ENCODE data around the gene TBL1X.

GRCh38 chrX:9749146-9749692, 284.4 kb downstream of the TBL1X start:
- TF ChIP-seq, protein P1, sequence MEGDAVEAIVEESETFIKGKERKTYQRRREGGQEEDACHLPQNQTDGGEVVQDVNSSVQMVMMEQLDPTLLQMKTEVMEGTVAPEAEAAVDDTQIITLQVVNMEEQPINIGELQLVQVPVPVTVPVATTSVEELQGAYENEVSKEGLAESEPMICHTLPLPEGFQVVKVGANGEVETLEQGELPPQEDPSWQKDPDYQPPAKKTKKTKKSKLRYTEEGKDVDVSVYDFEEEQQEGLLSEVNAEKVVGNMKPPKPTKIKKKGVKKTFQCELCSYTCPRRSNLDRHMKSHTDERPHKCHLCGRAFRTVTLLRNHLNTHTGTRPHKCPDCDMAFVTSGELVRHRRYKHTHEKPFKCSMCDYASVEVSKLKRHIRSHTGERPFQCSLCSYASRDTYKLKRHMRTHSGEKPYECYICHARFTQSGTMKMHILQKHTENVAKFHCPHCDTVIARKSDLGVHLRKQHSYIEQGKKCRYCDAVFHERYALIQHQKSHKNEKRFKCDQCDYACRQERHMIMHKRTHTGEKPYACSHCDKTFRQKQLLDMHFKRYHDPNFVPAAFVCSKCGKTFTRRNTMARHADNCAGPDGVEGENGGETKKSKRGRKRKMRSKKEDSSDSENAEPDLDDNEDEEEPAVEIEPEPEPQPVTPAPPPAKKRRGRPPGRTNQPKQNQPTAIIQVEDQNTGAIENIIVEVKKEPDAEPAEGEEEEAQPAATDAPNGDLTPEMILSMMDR (IDR thresholded peaks at IDR 0.05): no peak
- no peak for TF ChIP-seq POLR2A (IDR thresholded peaks at IDR 0.05)
